Stimulated activated naive CD8-positive, alpha-beta T cell treated with anti-CD3 and anti-CD28 coated beads, Interleukin-15, Interleukin-2, amounts not matched to agents 100 U/mL and 50 U/mL, for 24 hours (primary cell): ENCODE measurements around the gene HLA-F.

ENCODE experiments used
- ATAC-seq: fragments of 150-1000 bp; cut with Tn5 transposase; one replicate; pipeline ENCODE4 v1.10.0; 2021
- DNase-seq: peaks from one replicate; pipeline ENCODE4 v3.0.0; 2021

Gene HLA-F

GRCh38 chr6:29723262-29723665, at the start of gene HLA-F:
Gene HLA-F (plus strand): TSS chr6:29723434. CDS start chr6:29723464, 30 bp downstream.
- peak; percentile 90 for ATAC-seq
- DNase-seq, result no peak

GRCh38 chr6:29674008-29674407, 49.2 kb upstream of the HLA-F start:
- no peak for DNase-seq
- ATAC-seq, result no peak

GRCh38 chr6:29675561-29675960, 47.7 kb upstream of the HLA-F start:
- DNase-seq (no peak), ATAC-seq (no peak)

GRCh38 chr6:29676981-29677601, 46.1 kb upstream of the HLA-F start:
- DNase-seq (no peak), ATAC-seq (no peak)

GRCh38 chr6:29678114-29678513, 45.1 kb upstream of the HLA-F start:
- DNase-seq (no peak), ATAC-seq (peak; percentile 36)

- ATAC-seq, result no peak
- DNase-seq, result no peak
Measured at GRCh38 chr6:29679962-29680361, 43.3 kb upstream of the HLA-F start.

- no peak for DNase-seq
- no peak for ATAC-seq
Measured at GRCh38 chr6:29680416-29680815, 42.8 kb upstream of the HLA-F start.

- ATAC-seq (no peak), DNase-seq (no peak)
Measured at GRCh38 chr6:29680904-29681303, 42.3 kb upstream of the HLA-F start, which contains the start of gene ZFP57. Gene ZFP57 (minus strand): TSS chr6:29681152. CDS start chr6:29677003, 4,149 bp downstream.

- DNase-seq (no peak), ATAC-seq (no peak)
Measured at GRCh38 chr6:29681811-29682210, 41.4 kb upstream of the HLA-F start.

- DNase-seq (no peak), ATAC-seq (no peak)
Measured at GRCh38 chr6:29685718-29686326, 37.4 kb upstream of the HLA-F start.

- peak; percentile 65 for ATAC-seq
- no peak for DNase-seq
Measured at GRCh38 chr6:29694637-29695036, 28.6 kb upstream of the HLA-F start.

GRCh38 chr6:29696147-29697125, 26.8 kb upstream of the HLA-F start:
- no peak for ATAC-seq
- DNase-seq, result no peak

GRCh38 chr6:29702519-29703103, 20.6 kb upstream of the HLA-F start:
- peak; percentile 93 for DNase-seq
- peak; percentile 92 for ATAC-seq

GRCh38 chr6:29705389-29706231, 17.6 kb upstream of the HLA-F start:
- ATAC-seq (no peak), DNase-seq (no peak)

- peak; percentile 48 for DNase-seq
- peak; percentile 90 for ATAC-seq
Measured at GRCh38 chr6:29708432-29709179, 14.6 kb upstream of the HLA-F start.

- ATAC-seq, result no peak
- no peak for DNase-seq
Measured at GRCh38 chr6:29709188-29709587, 14.0 kb upstream of the HLA-F start.

- DNase-seq (no peak), ATAC-seq (no peak)
Measured at GRCh38 chr6:29710281-29710941, 12.8 kb upstream of the HLA-F start.

GRCh38 chr6:29720863-29721262, 2.4 kb upstream of the HLA-F start:
- no peak for DNase-seq
- ATAC-seq, result no peak

- ATAC-seq, result peak; percentile 67
- DNase-seq, result peak; percentile 84
Measured at GRCh38 chr6:29723666-29724588, 693 bp downstream of the HLA-F start.
